ENCODE measurements around the gene PDE4B.

DNA sequence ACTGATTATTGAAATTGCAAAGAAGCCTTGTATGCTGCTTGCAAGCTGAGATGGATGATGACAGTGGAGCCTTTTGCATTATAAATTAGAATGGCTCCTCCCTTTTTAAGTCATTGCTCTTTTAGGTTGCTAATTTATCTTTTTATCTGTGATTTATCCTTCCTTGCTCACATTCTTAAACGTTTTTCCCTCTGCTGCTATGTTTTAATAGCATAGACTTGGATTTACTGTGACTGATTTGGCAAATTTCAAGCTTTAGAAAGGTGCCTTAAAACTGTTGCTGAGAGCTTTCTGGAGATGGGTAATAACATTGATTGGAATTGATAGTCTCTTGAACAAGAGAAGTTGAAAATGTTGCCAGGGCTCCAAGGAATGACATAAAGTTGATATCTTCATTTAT, 427.8 kb downstream of the PDE4B start:
- TF ChIP-seq, protein P1, sequence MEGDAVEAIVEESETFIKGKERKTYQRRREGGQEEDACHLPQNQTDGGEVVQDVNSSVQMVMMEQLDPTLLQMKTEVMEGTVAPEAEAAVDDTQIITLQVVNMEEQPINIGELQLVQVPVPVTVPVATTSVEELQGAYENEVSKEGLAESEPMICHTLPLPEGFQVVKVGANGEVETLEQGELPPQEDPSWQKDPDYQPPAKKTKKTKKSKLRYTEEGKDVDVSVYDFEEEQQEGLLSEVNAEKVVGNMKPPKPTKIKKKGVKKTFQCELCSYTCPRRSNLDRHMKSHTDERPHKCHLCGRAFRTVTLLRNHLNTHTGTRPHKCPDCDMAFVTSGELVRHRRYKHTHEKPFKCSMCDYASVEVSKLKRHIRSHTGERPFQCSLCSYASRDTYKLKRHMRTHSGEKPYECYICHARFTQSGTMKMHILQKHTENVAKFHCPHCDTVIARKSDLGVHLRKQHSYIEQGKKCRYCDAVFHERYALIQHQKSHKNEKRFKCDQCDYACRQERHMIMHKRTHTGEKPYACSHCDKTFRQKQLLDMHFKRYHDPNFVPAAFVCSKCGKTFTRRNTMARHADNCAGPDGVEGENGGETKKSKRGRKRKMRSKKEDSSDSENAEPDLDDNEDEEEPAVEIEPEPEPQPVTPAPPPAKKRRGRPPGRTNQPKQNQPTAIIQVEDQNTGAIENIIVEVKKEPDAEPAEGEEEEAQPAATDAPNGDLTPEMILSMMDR (IDR thresholded peaks at IDR 0.05): no peak
- TF ChIP-seq EZH2 (IDR thresholded peaks at IDR 0.05): no peak
